GM21825 (cell line): ENCODE data around the gene PTPRE.
"Not testable (repeated sequence)": the region's sequence is repeated elsewhere in the genome, so short reads cannot be mapped to it uniquely, and the experiment has no call there.

Experiments used
- ATAC-seq: cut with Tn5 transposase; IDR thresholded peaks from one replicate; pipeline ENCODE4 v1.9.1; 2021; ENCODE audit warnings: mild to moderate bottlenecking, moderate library complexity; ENCODE audit not compliant: unreplicated experiment

PTPRE gene

GRCh38 chr10:128086003-128086863, 179.3 kb downstream of the PTPRE start:
- no peak for ATAC-seq

- no peak for ATAC-seq
Measured at GRCh38 chr10:128087146-128087883, 180.4 kb downstream of the PTPRE start.

- no peak for ATAC-seq
Measured at GRCh38 chr10:128087884-128088709, 181.2 kb downstream of the PTPRE start.

DNA sequence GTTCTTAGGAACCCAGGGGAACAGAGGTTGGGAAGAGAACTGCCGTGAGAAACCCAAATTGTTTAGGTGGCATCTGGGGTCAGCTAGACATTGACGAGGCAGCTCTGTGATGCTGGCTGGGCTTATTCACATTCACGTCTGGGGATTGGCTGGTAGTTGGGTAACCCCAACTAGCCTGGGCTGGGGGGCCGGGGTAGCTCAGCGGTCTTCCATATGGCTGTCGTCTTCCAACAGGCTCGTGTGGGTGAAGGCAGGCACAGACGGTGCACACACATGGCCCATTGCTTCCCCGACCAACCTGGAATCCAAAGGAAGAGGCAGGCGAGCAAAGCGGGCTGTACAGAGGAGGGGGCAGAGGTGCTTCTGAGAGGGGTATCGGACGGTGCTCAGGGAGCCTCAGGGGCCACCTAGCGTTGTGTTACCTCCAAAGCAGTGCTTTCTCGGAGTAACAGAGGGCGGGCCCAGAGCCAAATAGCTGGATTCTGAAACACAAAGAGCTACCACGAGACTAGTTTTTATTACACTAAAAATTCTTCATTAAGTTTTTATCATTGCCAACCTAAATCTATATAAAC, 184.8 kb downstream of the PTPRE start:
- no peak for ATAC-seq

DNA sequence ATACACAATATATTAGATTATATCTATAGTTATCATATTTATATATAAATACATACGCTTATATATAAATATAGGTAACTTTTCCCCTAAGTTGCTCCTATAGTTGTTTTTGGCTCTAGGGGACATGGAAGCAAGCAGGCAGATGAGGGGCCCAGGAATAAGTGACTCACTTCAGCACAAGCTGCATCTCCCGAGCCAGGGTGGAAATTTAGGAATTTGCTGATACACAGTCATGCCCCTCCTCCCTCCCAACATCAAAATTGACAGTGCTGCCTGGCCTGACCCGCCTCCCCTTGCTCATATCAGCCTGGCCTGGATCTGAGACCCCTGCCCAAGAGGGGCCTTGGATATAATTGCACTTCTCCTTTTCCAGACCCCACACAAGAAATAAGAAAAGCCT, 185.6 kb downstream of the PTPRE start:
- no peak for ATAC-seq

DNA sequence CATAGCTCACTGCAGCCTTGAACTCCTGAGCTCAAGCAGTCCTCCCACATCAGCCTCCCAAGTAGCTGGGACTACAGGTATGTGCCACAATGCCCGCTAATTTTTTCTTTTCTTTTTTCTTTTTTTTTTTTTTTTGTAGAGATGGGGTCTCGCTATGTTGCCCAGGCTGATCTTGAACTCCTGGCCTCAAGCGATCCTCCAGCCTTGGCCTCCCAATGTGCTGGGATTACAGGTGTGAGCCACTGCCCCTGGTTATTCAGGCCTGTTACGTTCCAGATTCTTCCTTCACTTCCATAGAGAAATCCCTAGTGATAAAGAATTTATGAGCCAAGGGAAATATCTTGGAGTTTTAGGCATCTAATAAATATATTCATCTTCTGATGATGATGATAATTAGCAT, 187.7 kb downstream of the PTPRE start:
- not testable (repeated sequence) for ATAC-seq

DNA sequence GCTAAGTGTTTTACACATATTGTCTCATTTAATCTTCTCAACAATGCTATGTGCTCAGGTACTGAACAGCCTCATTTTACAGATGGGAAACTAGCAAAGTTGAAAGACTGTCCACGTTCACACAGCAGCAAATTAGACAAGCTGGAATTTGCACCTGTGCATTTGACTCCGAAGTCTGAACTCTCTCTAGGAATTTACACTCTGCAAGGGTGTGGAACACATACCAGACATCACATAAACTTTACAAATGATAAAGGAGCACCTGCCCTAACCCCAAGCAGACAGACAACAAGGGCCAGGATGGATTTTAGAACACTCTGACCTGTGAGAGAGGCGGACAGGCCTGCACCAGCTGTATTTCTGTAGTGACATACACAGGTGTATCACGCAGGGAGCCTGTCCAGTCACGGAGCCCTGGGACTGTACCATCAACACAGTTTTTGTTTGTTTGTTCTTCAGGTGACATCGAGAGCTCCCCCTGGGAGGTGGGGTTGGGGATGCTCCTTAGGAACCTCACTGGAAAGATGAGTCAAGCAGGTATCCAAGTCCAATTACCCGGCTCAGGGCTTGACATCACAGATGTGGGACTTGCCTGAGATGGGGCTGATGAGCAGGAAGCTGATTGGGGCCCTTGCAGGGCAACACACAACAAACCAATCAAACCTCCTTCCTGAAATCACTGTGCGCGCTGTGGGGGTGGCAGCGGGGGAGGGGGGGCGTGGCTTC, 188.3 kb downstream of the PTPRE start:
- ATAC-seq, result peak; percentile 75

GRCh38 chr10:128095753-128096469, 189.0 kb downstream of the PTPRE start:
- no peak for ATAC-seq

DNA sequence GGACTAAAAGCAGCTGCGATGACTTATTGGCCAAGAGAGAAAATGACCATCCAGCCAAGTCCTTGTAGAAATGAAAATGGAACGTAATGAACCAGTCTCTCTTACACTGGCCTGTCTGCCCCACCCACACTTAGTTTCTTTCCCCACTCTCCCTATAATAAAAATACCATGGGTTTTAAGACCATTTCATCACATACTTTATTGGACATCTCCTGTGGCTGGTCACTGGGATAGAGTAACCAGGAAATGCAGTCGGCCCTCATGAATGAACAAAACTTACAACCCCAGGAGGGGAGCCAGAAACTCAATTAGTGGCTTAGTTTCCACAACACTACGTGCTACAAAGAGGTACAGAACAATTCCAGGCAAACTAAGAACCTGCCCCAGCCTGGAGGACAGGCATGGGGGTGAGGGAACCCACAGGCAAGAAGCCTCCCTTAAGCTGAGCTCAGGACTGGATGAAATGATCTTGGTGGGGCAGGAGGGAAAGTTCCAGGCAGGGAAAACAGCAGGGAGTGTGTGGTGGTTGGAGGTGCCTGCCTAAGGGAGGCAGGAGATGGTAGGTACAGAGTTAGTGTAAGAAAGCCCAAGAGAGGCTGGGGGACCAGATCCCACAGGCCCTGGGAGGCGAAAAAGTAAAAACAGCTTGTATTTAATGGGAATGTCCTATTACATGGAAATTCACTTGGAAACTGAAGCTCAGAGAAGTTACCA, 189.7 kb downstream of the PTPRE start:
- ATAC-seq, result no peak

GRCh38 chr10:128097783-128098182, 190.9 kb downstream of the PTPRE start:
- no peak for ATAC-seq

- no peak for ATAC-seq
Measured at GRCh38 chr10:128098631-128099030, 191.7 kb downstream of the PTPRE start.

GRCh38 chr10:128099901-128100300, 193.0 kb downstream of the PTPRE start:
- no peak for ATAC-seq

- no peak for ATAC-seq
Measured at GRCh38 chr10:128101901-128102300, 195.0 kb downstream of the PTPRE start.

DNA sequence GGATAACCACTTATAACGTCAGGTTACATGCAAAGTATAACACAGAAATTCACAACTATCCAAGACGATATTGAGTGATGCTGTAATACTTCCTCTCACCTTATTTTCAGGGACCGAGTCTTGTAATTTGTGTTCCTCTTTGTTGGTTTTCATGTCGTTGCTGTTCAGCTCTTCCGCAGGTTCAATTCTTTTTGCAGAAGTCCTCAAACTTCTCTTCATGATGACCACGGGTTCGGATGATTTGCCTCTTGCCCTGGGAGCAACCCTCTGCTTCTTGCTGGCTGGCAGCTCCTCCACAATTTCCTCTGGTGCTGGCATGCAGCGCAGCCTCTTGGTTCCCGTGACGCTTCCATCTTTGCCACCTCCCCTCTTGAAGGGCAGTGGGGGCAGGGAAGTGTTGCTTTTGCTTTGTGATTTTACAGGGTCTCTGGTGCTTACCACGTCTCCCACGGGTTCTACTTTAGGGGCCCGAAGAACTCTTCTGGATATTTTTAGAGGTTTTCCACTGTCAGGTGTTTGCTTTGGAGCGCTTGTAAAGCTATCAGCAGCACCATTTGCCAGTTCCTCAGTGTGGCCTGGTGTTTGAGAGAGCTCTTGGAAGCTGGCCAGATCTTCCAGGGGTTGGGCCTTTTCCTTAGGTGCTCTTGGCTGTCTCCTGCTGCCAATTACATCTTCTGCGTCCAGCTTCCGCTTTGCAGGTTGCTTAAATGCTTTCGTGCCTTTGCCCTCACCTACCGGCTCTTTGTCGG, 195.8 kb downstream of the PTPRE start:
- ATAC-seq, result no peak

GRCh38 chr10:128103229-128103714, 196.4 kb downstream of the PTPRE start:
- no peak for ATAC-seq

DNA sequence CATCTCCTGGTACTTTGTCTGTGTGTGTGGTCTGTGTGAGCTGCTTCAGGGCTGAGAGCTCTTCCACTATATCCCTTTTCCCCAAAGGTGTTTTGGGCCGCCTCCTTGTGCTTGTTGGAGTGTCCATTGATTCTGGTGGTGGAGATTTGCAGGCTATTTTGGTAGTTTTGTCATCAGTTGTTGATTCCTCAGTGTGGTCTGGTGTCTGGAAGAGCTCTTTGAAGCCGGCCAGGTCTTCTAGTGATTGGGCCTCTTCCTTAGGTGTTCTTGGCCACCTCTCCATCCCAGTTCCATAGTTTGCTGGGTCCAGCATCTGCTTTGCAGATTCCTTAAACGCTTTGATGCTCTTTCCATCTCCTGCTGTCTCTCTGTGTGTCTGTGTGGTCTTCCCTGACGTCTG, 198.5 kb downstream of the PTPRE start:
- ATAC-seq, result no peak

DNA sequence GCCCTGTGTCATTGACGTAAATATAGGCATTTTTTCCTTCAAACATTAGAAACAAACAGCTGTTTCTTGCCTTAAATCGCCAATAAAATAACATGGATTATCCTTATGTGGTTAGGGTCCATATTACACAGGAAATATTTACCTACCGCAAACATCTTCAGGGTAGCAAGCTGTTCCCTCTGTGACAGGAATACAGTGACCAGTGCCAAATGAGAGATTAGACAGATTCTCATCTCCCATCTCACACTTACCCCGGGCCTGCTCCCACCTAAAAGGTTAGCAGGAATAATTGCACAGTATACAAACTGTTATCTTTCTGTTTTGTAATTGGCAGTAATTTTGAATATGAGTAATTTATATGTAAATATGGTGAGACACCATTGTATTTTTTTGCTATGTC, 202.8 kb downstream of the PTPRE start:
- no peak for ATAC-seq

DNA sequence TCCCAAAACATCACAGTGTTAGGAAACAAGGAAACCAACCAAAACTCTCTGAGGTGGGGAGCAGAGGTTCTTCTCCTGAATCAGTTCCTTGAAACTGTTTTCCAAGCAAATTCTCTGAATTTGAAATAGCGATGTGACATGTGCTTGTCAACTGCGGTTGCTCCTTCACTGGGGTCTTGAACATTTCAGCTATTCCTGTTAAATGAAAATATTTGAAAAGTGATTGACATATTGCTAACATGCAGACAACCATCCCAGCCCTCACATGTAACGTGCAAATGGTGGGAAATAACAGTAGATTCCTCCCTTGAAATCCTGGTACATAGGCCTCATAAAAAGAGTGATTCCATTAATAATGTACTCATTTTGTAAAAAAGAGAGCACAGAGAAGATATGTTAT, 203.4 kb downstream of the PTPRE start:
- ATAC-seq, result no peak
